ENCODE data around the gene SORBS1.

- no peak for TF ChIP-seq CTCF (IDR thresholded peaks at IDR 0.05; ENCODE audit: low read length)
- no peak for TF ChIP-seq EZH2 (optimal IDR thresholded peaks at IDR 0.05; ENCODE audit: low read depth, low read length)
Observed at GRCh38 chr10:95505084-95505610, 56.0 kb downstream of the SORBS1 start.
